Left lung (tissue), 10 donors: ENCODE data around the gene SLC9A9. TPM values are rescaled to one million over a fixed set of nuclear protein-coding genes. Genes with fewer than 3 reads are reported as not detected.
A peak's percentile ranks its signal among the peaks of the same experiment; 100 is the strongest.

Source experiments
- ATAC-seq: fragments of 200-7000 bp; cut with Tn5 transposase; one replicate; pipeline ENCODE4 v1.9.1; 2020; ENCODE audit warnings: moderate library complexity
- DNase-seq, 4 donors: peaks; one replicate each; pipeline ENCODE4 v3.0.0-alpha.2; 2013 to 2020
- H3K27ac ChIP-seq, 2 donors: fragments of 200-600 bp; sonication (generic) in 1 of 2; one replicate each; pipeline versions ENCODE4 v1.5.0 to v1.8.0; 2020 to 2021
- H3K27me3 ChIP-seq, 2 donors: fragments of 200-600 bp; sonication (generic) in 1 of 2; one replicate each; pipeline versions ENCODE4 v1.5.0 to v1.8.0; 2020 to 2021
- H3K36me3 ChIP-seq, 2 donors: fragments of 200-600 bp; sonication (generic) in 1 of 2; one replicate each; pipeline versions ENCODE4 v1.5.0 to v1.8.0; 2020 to 2021
- H3K4me1 ChIP-seq, 2 donors: fragments of 200-600 bp; one replicate each; pipeline ENCODE4 v1.8.0; 2021
- H3K4me3 ChIP-seq, 2 donors: fragments of 200-600 bp; sonication (generic) in 1 of 2; one replicate each; pipeline versions ENCODE4 v1.5.0 to v1.8.0; 2020 to 2021; ENCODE audit warnings: mild to moderate bottlenecking in 1 of 2
- H3K9me3 ChIP-seq, 2 donors: fragments of 200-600 bp; sonication (generic) in 1 of 2; one replicate each; pipeline versions ENCODE4 v1.5.0 to v1.8.0; 2020 to 2021
- intact Hi-C, 2 donors: fragments of 100-400 bp; cut with DNase I; formaldehyde crosslinking; loops; one replicate each; pipeline versions ENCODE4 v1.11.2 to v1.14.2; 2022
- polyA plus RNA-seq, 6 donors: library from polyadenylated mRNA; unstranded; fragments of 120-200 nt; gene quantifications; one replicate each; pipeline ENCODE4 v1.2.1, GENCODE V29; 2013; ENCODE audit not compliant: insufficient read length in 6 of 6
- total RNA-seq, 2 donors: library from RNA; stranded (reverse); fragmentation: NEBNext Ultra II Directional; extraction: Animal tissue kit (Norgen Biotek cat#: 25700); gene quantifications; one replicate each; pipeline ENCODE4 v1.2.1, GENCODE V29; 2021
- TF ChIP-seq, protein P1 (sequence below), 2 donors: fragments of 200-600 bp; sonication (generic) in 1 of 2; IDR thresholded peaks; one replicate each; pipeline versions ENCODE4 v1.5.0 to v1.8.0; 2021; ENCODE audit warnings: antibody characterized with exemption in 2 of 2
- donor health status: DM: no; HTN: yes; CAD: no.
- donor health status: DM: no; HTN: no; CAD: no.

SLC9A9 gene
- total and polyA plus RNA-seq, 8 donors, result 13.9 to 19.6 (median 16.8) TPM

DNA sequence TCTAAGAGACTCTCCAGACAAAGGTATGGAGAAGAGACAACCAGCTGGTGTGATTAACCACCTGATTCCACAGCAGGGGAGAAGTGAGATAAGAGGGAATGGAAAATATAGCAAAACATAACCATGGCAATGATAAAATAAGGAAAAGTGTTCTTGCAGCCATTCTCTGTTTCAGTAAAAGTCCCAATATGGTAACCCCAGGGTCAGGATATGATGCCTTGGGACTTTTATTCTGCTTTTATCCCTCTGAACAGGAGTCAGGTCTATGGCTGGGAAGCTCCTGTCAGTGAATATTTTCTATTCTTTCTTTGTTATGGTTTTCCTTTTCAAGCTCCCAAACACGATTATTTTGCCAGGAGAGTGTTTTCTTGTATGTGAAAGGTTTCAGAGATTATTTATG, 94.2 kb downstream of the SLC9A9 start:
- no peaks in the 10 kb centered on the region for H3K27me3 ChIP-seq
- intact Hi-C loops, result no loop called here
- H3K27ac ChIP-seq, result no peak overlapping the region
- H3K9me3 ChIP-seq, result no peaks in the 10 kb centered on the region
- peaks cover 0 to 21% of the 10 kb centered on the region in 2 donors for H3K4me1 ChIP-seq
- DNase-seq (no peak), ATAC-seq (no peak)
- no peaks in the 10 kb centered on the region for H3K36me3 ChIP-seq
- no peak overlapping the region for H3K4me3 ChIP-seq
- TF ChIP-seq, protein P1, sequence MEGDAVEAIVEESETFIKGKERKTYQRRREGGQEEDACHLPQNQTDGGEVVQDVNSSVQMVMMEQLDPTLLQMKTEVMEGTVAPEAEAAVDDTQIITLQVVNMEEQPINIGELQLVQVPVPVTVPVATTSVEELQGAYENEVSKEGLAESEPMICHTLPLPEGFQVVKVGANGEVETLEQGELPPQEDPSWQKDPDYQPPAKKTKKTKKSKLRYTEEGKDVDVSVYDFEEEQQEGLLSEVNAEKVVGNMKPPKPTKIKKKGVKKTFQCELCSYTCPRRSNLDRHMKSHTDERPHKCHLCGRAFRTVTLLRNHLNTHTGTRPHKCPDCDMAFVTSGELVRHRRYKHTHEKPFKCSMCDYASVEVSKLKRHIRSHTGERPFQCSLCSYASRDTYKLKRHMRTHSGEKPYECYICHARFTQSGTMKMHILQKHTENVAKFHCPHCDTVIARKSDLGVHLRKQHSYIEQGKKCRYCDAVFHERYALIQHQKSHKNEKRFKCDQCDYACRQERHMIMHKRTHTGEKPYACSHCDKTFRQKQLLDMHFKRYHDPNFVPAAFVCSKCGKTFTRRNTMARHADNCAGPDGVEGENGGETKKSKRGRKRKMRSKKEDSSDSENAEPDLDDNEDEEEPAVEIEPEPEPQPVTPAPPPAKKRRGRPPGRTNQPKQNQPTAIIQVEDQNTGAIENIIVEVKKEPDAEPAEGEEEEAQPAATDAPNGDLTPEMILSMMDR (IDR thresholded peaks at IDR 0.05), result no peak

DNA sequence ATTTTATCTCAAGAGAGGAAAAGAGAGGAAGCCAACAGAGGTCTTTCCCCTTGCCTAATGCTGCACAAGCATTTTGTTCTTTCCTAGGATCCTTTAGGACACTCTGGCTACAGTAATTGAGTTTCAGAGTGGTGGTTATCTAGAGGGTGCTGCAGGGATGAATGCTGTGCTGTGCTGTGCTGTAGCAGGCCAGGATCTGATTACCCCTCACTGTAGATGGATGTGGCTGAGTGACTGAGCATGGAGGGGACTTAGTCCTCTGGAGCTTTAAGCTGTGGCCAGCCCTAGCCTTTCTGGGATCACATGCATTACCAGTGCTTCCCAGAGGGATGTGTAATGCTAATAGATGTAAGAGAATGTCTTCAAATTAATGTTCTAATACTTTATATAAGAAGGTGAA, 94.8 kb downstream of the SLC9A9 start:
- DNase-seq, result no peak

DNA sequence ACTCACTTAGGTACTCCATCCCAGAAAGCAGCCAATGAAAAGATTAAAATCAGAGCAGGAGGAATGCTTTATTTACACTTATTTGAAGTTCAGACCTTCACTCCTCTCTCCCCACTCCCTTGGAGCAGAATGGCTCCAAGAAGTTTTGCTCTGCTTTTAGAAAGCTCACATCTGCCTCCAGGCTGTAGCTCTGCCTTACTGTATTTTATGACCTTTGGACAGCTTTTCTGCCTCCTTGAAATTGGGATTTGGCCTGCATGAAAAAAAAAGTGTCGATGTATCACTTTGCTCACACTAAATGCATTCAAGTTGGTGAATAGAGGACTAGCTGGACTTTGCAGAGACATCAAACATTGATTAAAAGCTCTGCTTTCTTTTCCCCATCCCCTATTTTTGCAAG, 95.3 kb downstream of the SLC9A9 start:
- Histone ChIP-seq H3K27me3 (no peaks in the 10 kb centered on the region), H3K4me1 (peaks cover 0 to 21% of the 10 kb centered on the region in 2 donors), H3K36me3 (no peaks in the 10 kb centered on the region), H3K27ac (no peak overlapping the region), H3K4me3 (no peak overlapping the region), H3K9me3 (no peaks in the 10 kb centered on the region)
- DNase-seq (peak in 1 of 4 donors; percentile 60), ATAC-seq (no peak)
- intact Hi-C loops, result no loop called here
- TF ChIP-seq, protein P1 (IDR thresholded peaks at IDR 0.05), result no peak

More for the DNA sequence above, 94.8 kb downstream of the SLC9A9 start:
- Histone ChIP-seq H3K4me1 (peaks cover 0 to 21% of the 10 kb centered on the region in 2 donors), H3K4me3 (no peak overlapping the region), H3K36me3 (no peaks in the 10 kb centered on the region), H3K27me3 (no peaks in the 10 kb centered on the region), H3K9me3 (no peaks in the 10 kb centered on the region), H3K27ac (no peak overlapping the region)
- intact Hi-C loops, result no loop called here
- ATAC-seq, result no peak
- TF ChIP-seq, protein P1 (IDR thresholded peaks at IDR 0.05), result no peak

DNA sequence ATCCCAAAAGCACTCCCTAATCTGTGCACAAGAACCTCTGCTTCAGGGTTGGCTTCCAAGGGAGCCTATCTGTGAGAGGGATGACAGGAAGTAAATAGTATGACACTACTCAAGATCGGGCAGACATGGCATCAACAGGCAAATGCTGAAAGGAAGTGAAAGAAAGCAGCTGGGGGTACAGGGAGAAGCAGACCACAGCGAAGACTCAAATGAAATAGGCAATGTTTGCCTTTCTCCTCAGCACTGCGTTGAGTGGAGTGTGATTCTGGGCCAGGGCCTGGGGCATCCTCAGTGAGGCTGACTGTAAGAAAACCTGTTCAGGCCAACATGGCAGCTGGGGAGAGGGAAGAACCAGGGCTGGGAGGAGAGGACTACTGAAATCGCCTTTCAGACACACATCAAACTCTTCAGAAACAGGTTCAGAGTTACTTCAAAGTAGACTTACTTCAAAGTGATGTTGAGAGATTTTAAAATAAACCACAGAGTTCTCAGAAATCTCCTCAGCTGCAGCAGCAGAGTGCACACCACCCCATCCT, 96.6 kb downstream of the SLC9A9 start:
- Histone ChIP-seq H3K27ac (no peak overlapping the region), H3K27me3 (no peaks in the 10 kb centered on the region), H3K4me3 (no peak overlapping the region), H3K36me3 (no peaks in the 10 kb centered on the region), H3K9me3 (no peaks in the 10 kb centered on the region), H3K4me1 (peaks cover 0 to 21% of the 10 kb centered on the region in 2 donors)
- ATAC-seq (no peak), DNase-seq (no peak)
- intact Hi-C loops, result no loop called here
- TF ChIP-seq, protein P1 (IDR thresholded peaks at IDR 0.05), result no peak

DNA sequence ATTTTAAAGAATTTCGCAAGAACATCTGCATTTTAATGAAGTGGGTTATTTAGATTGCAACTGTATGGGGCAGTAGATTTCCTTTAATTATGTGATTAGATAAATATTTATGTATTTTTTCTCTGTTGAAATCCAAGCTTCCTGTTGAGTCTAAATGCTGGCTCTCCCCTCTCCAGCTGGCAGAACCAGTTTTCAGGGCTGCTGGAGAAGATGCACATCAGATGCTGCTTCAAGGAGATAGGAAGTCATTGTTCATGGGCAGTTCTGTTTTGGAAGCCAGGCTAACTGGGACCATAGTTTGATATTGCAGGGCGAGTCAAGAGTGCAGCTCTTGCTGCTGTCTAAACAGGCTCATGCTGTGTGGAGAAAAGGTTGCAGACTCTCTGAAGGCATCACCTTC, 97.4 kb downstream of the SLC9A9 start:
- DNase-seq (peak in 2 of 4 donors; percentile 77 to 87), ATAC-seq (no peak)
- H3K27ac ChIP-seq, result no peak overlapping the region
- TF ChIP-seq, protein P1 (IDR thresholded peaks at IDR 0.05), result no peak
- no peak overlapping the region for H3K4me3 ChIP-seq
- intact Hi-C loops, result no loop called here
- peaks cover 0 to 21% of the 10 kb centered on the region in 2 donors for H3K4me1 ChIP-seq
- H3K36me3 ChIP-seq, result no peaks in the 10 kb centered on the region
- no peaks in the 10 kb centered on the region for H3K9me3 ChIP-seq
- no peaks in the 10 kb centered on the region for H3K27me3 ChIP-seq
